A549 treated with AZD9567 at 1 μM for 4 hours (cell line): ENCODE measurements around the gene RAB5IF. TPM values are rescaled to one million over a fixed set of nuclear protein-coding genes. Genes with fewer than 3 reads are reported as not detected.

Source experiments
- total RNA-seq: library from RNA; stranded (reverse); fragments of 200-300 nt; extraction: Qiagen RNA extraction; gene quantifications from 5 replicates; pipeline ENCODE4 v1.2.3, GENCODE V29; 2022; ENCODE audit not compliant: insufficient read depth

RAB5IF gene, protein sequence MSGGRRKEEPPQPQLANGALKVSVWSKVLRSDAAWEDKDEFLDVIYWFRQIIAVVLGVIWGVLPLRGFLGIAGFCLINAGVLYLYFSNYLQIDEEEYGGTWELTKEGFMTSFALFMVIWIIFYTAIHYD
- total RNA-seq, result 177 to 275 TPM (median 251 TPM) in 5 replicates

DNA sequence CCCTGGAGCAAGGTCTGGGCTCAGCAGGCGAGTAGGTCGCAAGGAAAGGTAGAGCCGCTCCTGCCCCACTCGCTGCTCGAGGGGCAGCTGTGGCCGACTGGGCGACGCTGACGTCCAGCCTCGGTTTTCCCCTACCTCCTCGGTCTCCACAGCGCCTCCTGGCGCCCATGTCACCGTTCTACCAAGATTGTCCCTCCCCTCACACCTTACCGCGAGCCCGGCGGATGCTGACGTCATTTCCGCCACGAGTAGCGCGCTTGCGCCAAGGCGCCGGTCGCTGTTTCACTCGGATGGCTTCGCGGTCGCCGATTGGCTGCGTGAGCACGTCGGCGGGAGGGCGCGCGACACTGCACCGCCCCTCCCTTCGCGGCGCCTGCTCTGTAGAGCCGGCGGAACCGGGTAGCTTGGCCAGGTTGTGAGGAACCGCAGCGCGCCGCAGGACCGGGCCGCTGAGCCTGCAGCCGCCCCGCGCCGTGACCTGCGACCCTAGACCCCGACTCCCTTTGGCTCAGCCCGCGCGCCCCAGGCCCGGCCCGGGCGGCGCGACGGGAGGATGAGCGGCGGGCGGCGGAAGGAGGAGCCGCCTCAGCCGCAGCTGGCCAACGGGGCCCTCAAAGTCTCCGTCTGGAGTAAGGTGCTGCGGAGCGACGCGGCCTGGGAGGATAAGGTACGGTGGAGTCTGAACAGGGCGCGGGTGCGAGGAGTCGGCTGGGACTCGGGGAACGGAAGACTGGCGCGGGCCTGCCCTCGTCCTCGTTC, at the start of gene RAB5IF:
Gene RAB5IF (plus strand): TSS at position 381 of the 759 bp plus-strand sequence. CDS start 173 bp downstream, at position 554.

DNA sequence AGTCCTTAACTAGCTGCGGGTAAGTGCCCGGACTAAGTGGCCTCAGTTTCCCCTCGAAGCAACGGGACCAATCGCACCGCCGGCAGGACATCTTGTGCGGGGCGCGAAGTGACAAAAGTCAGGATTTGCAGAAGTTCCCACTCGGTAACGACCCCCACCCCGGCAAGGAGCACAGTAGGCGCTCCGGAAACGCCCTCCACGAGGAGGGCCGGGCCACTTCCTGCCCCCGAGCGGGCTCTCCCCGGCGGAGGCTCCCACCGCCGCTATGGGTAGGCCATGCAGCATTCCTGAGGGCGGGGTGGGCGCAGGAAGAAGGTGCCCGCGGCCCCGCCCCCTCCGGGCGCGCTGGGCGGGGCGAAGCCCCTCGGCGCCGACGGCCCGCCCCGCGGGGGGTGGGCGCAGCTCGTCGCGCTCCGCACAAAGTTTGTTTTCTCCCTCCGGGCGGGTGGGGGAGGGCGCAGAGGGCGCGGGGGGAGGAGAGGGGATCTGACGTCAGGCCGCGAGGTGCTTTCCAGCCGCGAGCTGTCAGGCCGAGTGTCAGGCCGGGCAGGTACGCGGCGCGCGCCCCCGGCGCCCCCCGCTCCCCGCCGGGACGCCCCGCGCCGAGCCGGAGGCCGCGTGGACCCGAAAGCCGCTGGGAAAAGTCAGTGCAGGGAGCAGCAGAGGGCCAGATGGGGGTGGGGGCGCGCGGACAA, 32.3 kb upstream of the RAB5IF start, which contains the start of gene TGIF2:
Gene TGIF2 (plus strand): TSS at position 495 of the 695 bp plus-strand sequence. CDS start 5,178 bp downstream, outside the sequence.

DNA sequence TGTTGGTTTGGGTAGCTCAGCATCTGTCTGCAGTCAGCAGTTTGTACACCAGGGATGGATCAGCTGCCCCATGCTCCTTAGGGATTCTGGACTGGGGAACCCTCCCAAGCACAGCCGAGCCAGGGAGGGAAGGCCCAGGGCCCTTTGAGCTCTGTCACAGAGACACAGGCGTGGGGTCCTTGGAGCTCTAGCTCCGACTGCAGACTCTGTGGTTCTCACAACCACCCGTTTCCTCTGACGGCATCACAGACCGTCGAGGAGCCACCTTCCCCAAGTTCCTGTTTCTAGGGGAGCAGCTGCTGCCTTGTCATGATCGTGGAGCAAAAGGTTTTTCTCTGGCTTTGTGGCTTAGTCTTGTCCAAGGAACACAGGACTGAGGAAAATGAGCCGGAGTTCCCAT, 40.4 kb downstream of the RAB5IF start, which contains the start of gene SLA2:
Gene SLA2 (minus strand): TSS at position 199 of the 400 bp plus-strand sequence. CDS start 4,861 bp downstream, outside the sequence.

Other genes with a start within 250 kb of the RAB5IF start
- gene MYL9, start 64.3 kb upstream of the RAB5IF start, total RNA-seq, result 15.0 to 23.9 TPM (median 18.4 TPM) in 5 replicates
- 2.9 to 4.9 TPM (median 3.5 TPM) in 5 replicates for gene TGIF2, start 32.2 kb upstream of the RAB5IF start, total RNA-seq
- gene SLA2, start 40.4 kb downstream of the RAB5IF start, total RNA-seq, result 0.02 to 0.10 TPM (median 0.05 TPM) in 3 of 5 replicates, not detected in the others
- 18.6 to 22.3 TPM (median 20.3 TPM) in 5 replicates for gene NDRG3, start 140.3 kb downstream of the RAB5IF start, total RNA-seq
- gene DSN1, start 168.0 kb downstream of the RAB5IF start, total RNA-seq, result 23.1 to 33.1 TPM (median 24.5 TPM) in 5 replicates